Testis (tissue), 3 donors: ENCODE results near the gene LPP. TPM values are rescaled to one million over a fixed set of nuclear protein-coding genes. Genes with fewer than 3 reads are reported as not detected.

Experiments used
- DNase-seq: peaks from one replicate; pipeline ENCODE4 v3.0.0-alpha.2; 2019
- H3K27ac ChIP-seq, 2 donors: fragments of 200-600 bp; sonication (generic); one replicate each; pipeline ENCODE4 v1.5.1; 2019
- H3K27me3 ChIP-seq: fragments of 200-600 bp; sonication (generic); one replicate; pipeline ENCODE4 v1.5.1; 2019
- H3K36me3 ChIP-seq: fragments of 200-600 bp; sonication (generic); one replicate; pipeline ENCODE4 v1.5.1; 2017; ENCODE audit warnings: low read depth; ENCODE audit errors: missing control alignments
- H3K4me1 ChIP-seq: fragments of 200-600 bp; sonication (generic); one replicate; pipeline ENCODE4 v1.5.1; 2019
- H3K4me3 ChIP-seq, 2 donors: fragments of 200-600 bp; sonication (generic); one replicate each; pipeline ENCODE4 v1.5.1; 2017 to 2019
- H3K9me3 ChIP-seq: fragments of 200-600 bp; sonication (generic); one replicate; pipeline ENCODE4 v1.5.1; 2017
- CTCF ChIP-seq, 3 experiments: fragments of 450-650 bp in 2 of 3; fragments of 200-600 bp in 1 of 3; sonication (generic) in 1 of 3; IDR thresholded peaks; one replicate each; pipeline ENCODE4 v1.5.1; 2016 to 2019; ENCODE audit warnings: antibody characterized with exemption in 3 of 3, mild to moderate bottlenecking in 2 of 3, moderate library complexity in 1 of 3
- POLR2A ChIP-seq: fragments of 450-650 bp; IDR thresholded peaks from one replicate; pipeline ENCODE4 v1.6.1; 2017; ENCODE audit warnings: antibody characterized with exemption, mild to moderate bottlenecking, moderate library complexity
- WGBS, 2 donors: methylation state at CpG; one replicate each; pipeline ENCODE4 v1.1.5; 2018; 5-methylcytosine and 5-hydroxymethylcytosine counted together
- intact Hi-C: fragments of 100-400 bp; cut with DNase I; formaldehyde crosslinking; loops from one replicate; pipeline ENCODE4 v1.15.1; 2023; ENCODE audit warnings: low total_unique reads
- polyA plus RNA-seq: library from polyadenylated mRNA; stranded (reverse); fragments of 350-450 nt; fragmentation: Illumina TruSeq; extraction: RNeasy Lipid Tissue Mini Kit (QIAGEN cat#74804); gene quantifications from one replicate; pipeline ENCODE4 v1.2.3, GENCODE V29; 2014; ENCODE audit warnings: low read depth, low replicate concordance; ENCODE audit not compliant: insufficient read depth
- total RNA-seq, 2 donors: library from RNA; depleted of rRNA; stranded (reverse); fragments of >200 nt; gene quantifications; one replicate each; pipeline ENCODE4 v1.2.3, GENCODE V29; 2016

LPP gene
- total and polyA plus RNA-seq, 3 donors from 2014 or later: 89.9 to 135 (median 132) TPM

GRCh38 chr3:188108703-188109412 is 45.1 kb upstream of the LPP start:
- 92 to 95% methylated on average over 4 of the region's 4 CpGs for WGBS, 2 donors

GRCh38 chr3:188111002-188111584 is 42.9 kb upstream of the LPP start:
- H3K27ac ChIP-seq: no peak overlapping the region
- DNase-seq: no peak
- H3K9me3 ChIP-seq: no peaks in the 10 kb centered on the region
- 46 to 60% methylated on average over 2 of the region's 2 CpGs for WGBS, 2 donors
- intact Hi-C loops: no loop called here
- peaks cover 12% of the 10 kb centered on the region for H3K4me1 ChIP-seq
- no peaks in the 10 kb centered on the region for H3K27me3 ChIP-seq
- H3K36me3 ChIP-seq: no peaks in the 10 kb centered on the region
- no peak overlapping the region for H3K4me3 ChIP-seq
- no peak for TF ChIP-seq POLR2A

More at GRCh38 chr3:188108703-188109412, 45.1 kb upstream of the LPP start:
- H3K4me1 ChIP-seq: peaks cover 12% of the 10 kb centered on the region
- no peaks in the 10 kb centered on the region for H3K27me3 ChIP-seq
- H3K9me3 ChIP-seq: no peaks in the 10 kb centered on the region
- no peak for DNase-seq
- intact Hi-C loops: no loop called here
- TF ChIP-seq CTCF (IDR thresholded peaks at IDR 0.05): no peak
- TF ChIP-seq POLR2A: no peak
- H3K4me3 ChIP-seq: no peak overlapping the region
- H3K27ac ChIP-seq: no peak overlapping the region
- H3K36me3 ChIP-seq: no peaks in the 10 kb centered on the region

- H3K27ac ChIP-seq: no peak overlapping the region
- intact Hi-C loops: no loop called here
- no peaks in the 10 kb centered on the region for H3K9me3 ChIP-seq
- no peak for DNase-seq
- no peak overlapping the region for H3K4me3 ChIP-seq
- H3K4me1 ChIP-seq: no peaks in the 10 kb centered on the region
- no peaks in the 10 kb centered on the region for H3K27me3 ChIP-seq
- no peaks in the 10 kb centered on the region for H3K36me3 ChIP-seq
- TF ChIP-seq POLR2A: no peak
- TF ChIP-seq CTCF (IDR thresholded peaks at IDR 0.05): no peak
Observed at GRCh38 chr3:188113756-188114155, 40.2 kb upstream of the LPP start.

- no peaks in the 10 kb centered on the region for H3K4me1 ChIP-seq
- no peak overlapping the region for H3K27ac ChIP-seq
- no peak for DNase-seq
- H3K36me3 ChIP-seq: no peaks in the 10 kb centered on the region
- intact Hi-C loops: no loop called here
- WGBS, 2 donors: 82 to 95% methylated on average over 3 of the region's 3 CpGs
- H3K4me3 ChIP-seq: no peak overlapping the region
- no peaks in the 10 kb centered on the region for H3K27me3 ChIP-seq
- no peak for TF ChIP-seq CTCF (IDR thresholded peaks at IDR 0.05)
- TF ChIP-seq POLR2A: no peak
- H3K9me3 ChIP-seq: no peaks in the 10 kb centered on the region
Observed at GRCh38 chr3:188119846-188120245, 34.1 kb upstream of the LPP start.

- no peaks in the 10 kb centered on the region for H3K4me1 ChIP-seq
- WGBS, 2 donors: 89 to 94% methylated on average over 4 of the region's 4 CpGs
- intact Hi-C loops: no loop called here
Observed at GRCh38 chr3:188122571-188123169, 31.3 kb upstream of the LPP start.

More at GRCh38 chr3:188122571-188123169, 31.3 kb upstream of the LPP start:
- TF ChIP-seq CTCF (IDR thresholded peaks at IDR 0.05): no peak
- no peak for TF ChIP-seq POLR2A
- Histone ChIP-seq H3K27ac (no peak overlapping the region), H3K9me3 (no peaks in the 10 kb centered on the region), H3K4me3 (no peak overlapping the region), H3K36me3 (no peaks in the 10 kb centered on the region), H3K27me3 (no peaks in the 10 kb centered on the region)
- DNase-seq: no peak
